ENCODE measurements around the gene CCDC121.
"Not testable (repeated sequence)": the region's sequence is repeated elsewhere in the genome, so short reads cannot be mapped to it uniquely, and the experiment has no call there.

CCDC121 gene

GRCh38 chr2:27636766-27637165 is 8.0 kb upstream of the CCDC121 start:
- H3K4me3 ChIP-seq (ENCODE audit: low read length), result no peak overlapping the region
- no peak for TF ChIP-seq CTCF (IDR thresholded peaks at IDR 0.05; ENCODE audit: insufficient read depth, low read depth, low read length, missing control alignments)
- DNase-seq (ENCODE audit: low read depth), result peak; percentile 36

- H3K4me3 ChIP-seq (ENCODE audit: low read length), result no peak overlapping the region
- no peak for DNase-seq (ENCODE audit: low read depth)
- no peak for TF ChIP-seq CTCF (IDR thresholded peaks at IDR 0.05; ENCODE audit: insufficient read depth, low read depth, low read length, missing control alignments)
These were observed 5.5 kb upstream of the CCDC121 start for GRCh38 chr2:27634291-27634690.

GRCh38 chr2:27630257-27630656 is 1.4 kb upstream of the CCDC121 start:
- H3K4me3 ChIP-seq (ENCODE audit: low read length); DNase-seq (ENCODE audit: low read depth): not testable (repeated sequence)

GRCh38 chr2:27627963-27628766 is 647 bp downstream of the CCDC121 start:
- peak; percentile 96 for DNase-seq (ENCODE audit: low read depth)
- TF ChIP-seq CTCF (IDR thresholded peaks at IDR 0.05; ENCODE audit: insufficient read depth, low read depth, low read length, missing control alignments), result no peak

GRCh38 chr2:27626921-27627320 is 1.9 kb downstream of the CCDC121 start:
- DNase-seq (ENCODE audit: low read depth), result peak; percentile 13
- H3K4me3 ChIP-seq (ENCODE audit: low read length), result not testable (repeated sequence)

More at GRCh38 chr2:27627963-27628766, 647 bp downstream of the CCDC121 start:
- H3K4me3 ChIP-seq (ENCODE audit: low read length), result peak overlapping the region; percentile 72

GRCh38 chr2:27626323-27626722 is 2.5 kb downstream of the CCDC121 start:
- not testable (repeated sequence) for H3K4me3 ChIP-seq (ENCODE audit: low read length)
- DNase-seq (ENCODE audit: low read depth), result peak; percentile 22

GRCh38 chr2:27624943-27625342 is 3.9 kb downstream of the CCDC121 start:
- TF ChIP-seq CTCF (IDR thresholded peaks at IDR 0.05; ENCODE audit: insufficient read depth, low read depth, low read length, missing control alignments), result no peak
- H3K4me3 ChIP-seq (ENCODE audit: low read length), result no peak overlapping the region
- DNase-seq (ENCODE audit: low read depth), result no peak

GRCh38 chr2:27622921-27623384 is 5.9 kb downstream of the CCDC121 start:
- H3K4me3 ChIP-seq (ENCODE audit: low read length), result no peak overlapping the region
- peak; percentile 52 for DNase-seq (ENCODE audit: low read depth)
- no peak for TF ChIP-seq CTCF (IDR thresholded peaks at IDR 0.05; ENCODE audit: insufficient read depth, low read depth, low read length, missing control alignments)
